HG03457 (cell line): ENCODE measurements around the gene ANXA2.
"Not testable (repeated sequence)": the region's sequence is repeated elsewhere in the genome, so short reads cannot be mapped to it uniquely, and the experiment has no call there.

Experiments
- ATAC-seq: cut with Tn5 transposase; IDR thresholded peaks from one replicate; pipeline ENCODE4 v1.9.1; 2021; ENCODE audit warnings: moderate number of reproducible peaks; ENCODE audit not compliant: unreplicated experiment

The ANXA2 gene

GRCh38 chr15:60372227-60372626 lies 25.6 kb downstream of the ANXA2 start:
- no peak for ATAC-seq

- ATAC-seq, result no peak
These were observed 26.4 kb downstream of the ANXA2 start for GRCh38 chr15:60371175-60372051.

GRCh38 chr15:60370869-60371136 lies 27.0 kb downstream of the ANXA2 start:
- ATAC-seq, result no peak

GRCh38 chr15:60370105-60370868 lies 27.5 kb downstream of the ANXA2 start:
- ATAC-seq, result no peak

- ATAC-seq, result no peak
These were observed 28.1 kb downstream of the ANXA2 start for GRCh38 chr15:60369696-60370095.

- no peak for ATAC-seq
These were observed 33.2 kb downstream of the ANXA2 start for GRCh38 chr15:60364612-60364924.

GRCh38 chr15:60363903-60364611 lies 33.7 kb downstream of the ANXA2 start:
- ATAC-seq, result no peak

GRCh38 chr15:60363087-60363549 lies 34.7 kb downstream of the ANXA2 start:
- ATAC-seq, result no peak

GRCh38 chr15:60362321-60363086 lies 35.3 kb downstream of the ANXA2 start:
- no peak for ATAC-seq

- ATAC-seq, result not testable (repeated sequence)
These were observed 38.0 kb downstream of the ANXA2 start for GRCh38 chr15:60359738-60360137.

GRCh38 chr15:60358935-60359682 lies 38.7 kb downstream of the ANXA2 start:
- no peak for ATAC-seq

GRCh38 chr15:60356832-60357231 lies 41.0 kb downstream of the ANXA2 start:
- no peak for ATAC-seq

GRCh38 chr15:60355148-60355857 lies 42.5 kb downstream of the ANXA2 start:
- ATAC-seq, result no peak

GRCh38 chr15:60353245-60353920 lies 44.4 kb downstream of the ANXA2 start:
- ATAC-seq, result no peak

- no peak for ATAC-seq
These were observed 45.3 kb downstream of the ANXA2 start for GRCh38 chr15:60352525-60352924.

- no peak for ATAC-seq
These were observed 46.7 kb downstream of the ANXA2 start for GRCh38 chr15:60351066-60351465.

- ATAC-seq, result no peak
These were observed 47.7 kb downstream of the ANXA2 start for GRCh38 chr15:60350108-60350507.

GRCh38 chr15:60349589-60349988 lies 48.2 kb downstream of the ANXA2 start:
- ATAC-seq, result no peak

GRCh38 chr15:60347480-60348049 lies 50.2 kb downstream of the ANXA2 start:
- no peak for ATAC-seq
